Epithelial cell of esophagus (primary cell): Measurements from ENCODE around the gene MDM2.

Source experiments
- DNase-seq: peaks from one replicate; pipeline ENCODE4 v3.0.0; 2010; ENCODE audit warnings: low read depth
- H3K4me3 ChIP-seq: 2 replicates; pipeline ENCODE4 v1.5.1; 2011; ENCODE audit warnings: mild to moderate bottlenecking, low read length, control low read depth
- CTCF ChIP-seq: IDR thresholded peaks from 2 replicates; pipeline ENCODE4 v1.5.1; 2011; ENCODE audit warnings: low read depth, mild to moderate bottlenecking, low read length, control low read depth, inconsistent platforms; ENCODE audit not compliant: insufficient read depth; ENCODE audit errors: missing control alignments

Gene MDM2

GRCh38 chr12:68873316-68873715 lies 65.3 kb downstream of the MDM2 start:
- DNase-seq = no peak
- TF ChIP-seq CTCF = no peak
- no peak overlapping the region for H3K4me3 ChIP-seq

DNA sequence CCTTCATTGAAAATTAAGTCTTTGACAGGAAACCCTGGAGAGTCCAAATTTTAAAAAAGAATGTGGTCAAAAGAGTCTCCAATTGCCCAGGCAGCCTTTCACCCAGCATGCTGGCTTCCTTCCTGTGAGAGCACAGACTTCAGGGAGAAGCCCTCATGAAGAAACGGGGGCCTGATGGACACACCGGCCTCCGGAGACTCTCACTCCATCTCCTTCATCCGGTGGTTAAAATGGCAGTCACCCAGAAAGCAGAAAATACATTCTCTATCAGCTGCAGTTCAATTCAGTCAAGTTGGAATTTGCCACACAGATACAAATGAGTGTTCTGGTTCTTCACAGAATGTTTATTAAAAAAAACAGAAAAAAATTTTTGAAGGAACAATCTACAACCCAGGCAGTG lies 68.5 kb downstream of the MDM2 start:
- DNase-seq = no peak
- no peak overlapping the region for H3K4me3 ChIP-seq

DNA sequence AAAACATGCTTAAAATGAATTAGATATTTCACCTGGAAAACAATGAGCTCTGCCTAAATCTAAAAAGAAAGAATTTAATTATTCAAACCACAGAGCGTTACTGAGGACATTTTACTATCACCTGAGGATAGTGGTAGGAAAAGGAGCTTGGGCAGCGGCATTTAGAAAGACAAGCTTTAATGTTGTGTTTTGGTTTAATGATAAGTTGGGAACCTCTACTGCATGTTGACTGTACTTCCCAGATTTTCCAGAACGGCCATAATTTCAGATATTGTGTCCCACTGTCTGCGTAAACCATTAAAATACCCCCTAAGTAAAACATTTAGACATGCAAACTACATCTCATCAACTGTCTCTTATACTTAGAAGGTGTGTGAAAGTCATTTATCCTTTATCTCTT lies 69.6 kb downstream of the MDM2 start:
- no peak for TF ChIP-seq CTCF
- no peak for DNase-seq
- no peak overlapping the region for H3K4me3 ChIP-seq

More for the DNA sequence above, 68.5 kb downstream of the MDM2 start:
- no peak for TF ChIP-seq CTCF

DNA sequence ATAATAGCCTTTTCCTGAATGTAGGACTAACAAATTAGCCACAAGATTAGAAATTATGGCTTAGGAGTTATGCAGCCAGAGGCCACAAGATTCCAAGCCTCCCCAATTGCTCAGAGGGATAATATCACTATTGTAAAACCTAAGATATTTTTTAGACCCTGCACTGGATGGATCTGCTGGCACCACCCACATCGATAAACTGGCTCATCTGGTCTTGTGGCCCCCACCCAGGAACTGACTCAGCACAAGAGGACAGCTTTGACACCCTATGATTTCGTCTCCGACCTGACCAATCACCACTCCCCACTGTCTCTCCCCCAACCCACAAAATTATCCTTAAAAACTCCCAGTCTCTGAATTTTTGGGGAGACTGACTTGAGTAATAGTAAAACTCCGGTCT lies 70.3 kb downstream of the MDM2 start:
- DNase-seq = no peak
- TF ChIP-seq CTCF = no peak

DNA sequence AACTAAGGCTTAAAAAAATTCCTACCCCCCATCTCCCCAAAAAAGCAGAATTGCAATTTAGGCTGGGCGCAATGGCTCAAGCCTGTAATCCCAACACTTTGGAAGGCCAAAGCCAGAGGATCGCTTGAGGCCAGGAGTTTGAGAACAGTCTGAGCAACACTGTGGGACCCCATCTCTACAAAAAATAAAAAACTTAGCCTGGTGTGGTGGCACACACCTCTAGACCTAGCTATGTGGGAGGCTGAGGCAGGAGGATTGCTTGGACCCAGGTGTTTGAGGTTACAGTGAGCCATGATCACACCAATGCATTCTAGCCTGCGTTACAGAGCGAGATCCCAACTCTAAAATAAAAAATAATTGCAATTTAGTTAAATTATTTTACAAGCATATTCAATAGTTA lies 70.9 kb downstream of the MDM2 start:
- no peak for DNase-seq
- no peak for TF ChIP-seq CTCF
- H3K4me3 ChIP-seq = no peak overlapping the region

More for the DNA sequence above, 70.3 kb downstream of the MDM2 start:
- no peak overlapping the region for H3K4me3 ChIP-seq

DNA sequence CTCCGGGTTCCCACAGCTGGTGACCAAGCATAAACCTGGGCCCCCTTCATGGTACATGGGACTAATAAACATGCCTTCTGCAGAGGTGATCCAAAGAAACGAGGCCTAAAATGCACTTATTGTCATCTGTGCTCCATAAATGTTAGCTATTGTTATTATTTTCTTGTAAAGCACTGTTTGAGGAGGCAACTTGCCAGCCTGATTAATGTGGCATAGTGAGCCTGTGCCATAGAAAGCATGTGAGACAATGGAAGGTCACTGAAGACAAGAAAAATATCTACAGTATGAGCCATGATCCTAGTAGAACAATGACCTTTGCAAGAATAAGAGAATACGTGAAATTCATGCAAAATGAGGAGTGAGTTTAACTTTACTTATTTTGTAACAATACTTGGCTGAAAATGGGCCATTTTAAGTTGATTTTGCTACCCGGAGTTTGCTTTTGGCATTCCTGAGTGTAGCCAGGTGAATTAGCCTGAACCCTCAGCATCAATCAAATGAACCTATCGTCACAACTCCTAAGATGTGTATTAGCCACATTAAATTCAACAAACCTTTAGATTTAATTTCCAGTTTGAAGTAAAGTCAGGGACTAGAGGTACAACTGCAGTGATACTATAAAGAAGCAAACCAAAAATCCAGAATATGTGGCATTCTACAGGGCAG lies 72.8 kb downstream of the MDM2 start:
- no peak overlapping the region for H3K4me3 ChIP-seq
- no peak for DNase-seq
- no peak for TF ChIP-seq CTCF
